Posterior vena cava (tissue), 2 donors: ENCODE results near the gene SH2D3A. TPM values are rescaled to one million over a fixed set of nuclear protein-coding genes. Genes with fewer than 3 reads are reported as not detected.
"Not testable (repeated sequence)": the region's sequence is repeated elsewhere in the genome, so short reads cannot be mapped to it uniquely, and the experiment has no call there.

ENCODE experiments used
- DNase-seq: peaks from one replicate; pipeline ENCODE4 v3.0.0-alpha.2; 2020; ENCODE audit warnings: low spot score
- intact Hi-C, 2 donors: fragments of 100-400 bp; cut with DNase I; formaldehyde crosslinking; loops; one replicate each; pipeline versions ENCODE4 v1.14.1 to v1.14.2; 2022 to 2023
- long read RNA-seq, 2 donors: library from polyadenylated mRNA; unstranded; transcript quantifications; one replicate each; pipeline ENCODE4 v2.0.0, GENCODE V29; 2020 to 2021
- total RNA-seq, 2 donors: library from RNA; stranded (reverse); fragmentation: NEBNext Ultra II Directional; extraction: Animal tissue kit (Norgen Biotek cat#: 25700); gene quantifications; one replicate each; pipeline ENCODE4 v1.2.1, GENCODE V29; 2021
- donor health status: DM: yes; HTN: yes; CAD: no.
- donor health status: DM: yes; HTN: yes; CAD: no.

SH2D3A gene
- total RNA-seq = under 1 TPM; 0.37 to 0.52 TPM
- long read RNA-seq, donor 1, partial matches to known transcripts = 1 of 1 reads
- long read RNA-seq, donor 1, other reads (novel, unspliced or antisense) = 0 of 1 reads
- long read RNA-seq, donor 2, partial matches to known transcripts = 0 of 1 reads
- long read RNA-seq, donor 2, other reads (novel, unspliced or antisense) = 1 of 1 reads

DNA sequence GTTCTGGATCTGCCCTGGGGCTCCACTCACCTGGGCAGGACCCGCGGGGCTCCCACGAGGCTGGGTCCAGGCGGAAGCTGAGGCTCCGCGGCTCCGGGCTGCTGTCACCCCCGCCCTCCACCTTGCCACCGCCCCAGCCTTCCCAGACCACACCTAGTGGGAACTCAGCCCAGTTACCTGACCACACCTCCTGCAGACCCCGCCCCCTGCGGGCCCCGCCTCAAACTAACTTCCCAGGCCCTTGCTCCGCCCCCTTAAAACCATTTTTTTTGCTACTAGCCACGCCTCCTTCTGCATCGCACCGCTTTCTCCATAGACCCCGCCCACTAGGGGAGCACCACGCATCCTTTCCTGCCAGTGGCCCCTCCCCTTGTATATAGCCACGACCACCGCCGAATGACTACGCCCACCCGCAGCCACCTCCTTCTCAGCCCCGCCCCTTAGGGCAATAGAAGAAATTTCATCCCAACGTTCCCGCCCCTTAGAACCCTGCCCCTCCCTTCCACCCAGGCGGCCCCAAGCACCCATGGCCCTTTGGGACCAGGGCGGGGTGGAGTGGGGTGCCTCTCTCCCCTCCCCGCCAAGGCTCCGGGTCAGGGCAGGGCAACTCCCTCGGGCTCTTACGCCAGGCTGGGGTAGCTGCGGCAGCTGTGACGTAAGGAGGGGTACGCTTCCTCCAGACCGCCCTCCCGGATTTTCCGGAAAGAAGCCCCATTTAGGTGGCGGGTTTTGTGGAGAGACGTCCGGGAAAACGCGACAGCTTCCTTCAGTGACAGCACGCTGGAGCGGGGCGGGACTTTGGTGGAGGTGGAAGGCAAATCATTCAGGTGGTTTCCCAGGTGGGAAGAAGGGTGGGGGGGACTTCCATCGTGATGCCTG lies at the start of gene SH2D3A:
Gene SH2D3A, minus strand, starts transcription at position 79 of the 879 bp plus-strand sequence. CDS start 3,687 bp downstream, outside the sequence.
- peak; percentile 87 for DNase-seq
- intact Hi-C loops = no loop called here

DNA sequence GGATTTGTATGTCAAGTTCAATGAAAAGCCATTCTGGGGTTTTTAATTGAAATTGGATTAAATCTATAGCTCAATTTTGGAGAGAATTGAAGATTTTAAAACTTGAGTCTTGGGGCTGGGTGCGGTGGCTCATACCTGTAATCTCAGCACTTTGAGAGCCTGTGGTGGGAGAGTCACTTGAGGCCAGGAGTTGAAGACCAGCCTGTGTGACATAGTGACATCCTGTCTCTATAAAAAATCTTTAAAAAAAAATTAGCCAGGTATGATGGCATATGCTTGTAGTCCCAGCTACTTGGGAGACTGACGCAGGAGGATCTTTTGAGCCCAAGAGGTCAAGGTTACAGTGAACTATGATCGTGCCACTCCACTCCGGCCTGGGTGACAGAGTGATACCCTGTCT lies 46.4 kb upstream of the SH2D3A start:
- intact Hi-C loops = no loop called here
- peak; percentile 10 for DNase-seq

DNA sequence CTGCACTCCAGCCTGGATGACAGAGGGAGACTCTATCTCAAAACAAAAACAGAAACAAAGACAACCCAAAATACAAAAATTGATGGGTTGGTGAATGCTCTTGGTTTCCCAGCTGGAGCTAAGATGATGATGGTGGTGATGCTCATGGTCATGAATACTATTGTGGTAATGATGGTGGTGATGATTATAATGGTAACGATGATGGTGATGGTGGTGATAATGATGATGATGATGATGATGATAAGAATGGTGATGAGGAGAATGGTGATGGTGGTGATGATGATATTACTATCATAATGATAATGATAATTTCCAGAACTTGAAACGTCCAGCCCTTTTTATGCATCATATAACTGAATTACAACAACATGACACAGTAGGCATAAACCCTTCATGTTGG lies 45.4 kb upstream of the SH2D3A start:
- intact Hi-C loops = no loop called here
- no peak for DNase-seq

DNA sequence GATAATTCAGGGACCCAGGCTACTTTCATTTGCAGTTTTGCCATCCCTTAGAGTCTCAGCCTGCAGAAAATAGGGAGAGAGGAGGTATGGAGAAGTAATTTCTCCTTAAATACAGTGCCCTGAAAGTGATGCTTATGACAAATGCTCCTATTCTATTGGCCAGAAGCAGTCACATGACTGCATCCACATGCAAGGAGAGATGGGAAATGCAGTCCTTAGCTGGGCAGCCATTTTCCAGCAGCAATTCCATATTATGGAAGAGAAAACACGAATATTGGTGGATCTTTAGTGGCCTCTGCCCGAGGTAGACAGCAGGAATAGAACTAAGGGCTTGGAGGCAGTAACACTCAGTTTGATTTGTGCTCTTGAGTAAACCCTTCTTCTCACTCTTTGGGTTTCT lies 44.7 kb upstream of the SH2D3A start:
- intact Hi-C loops = no loop called here
- no peak for DNase-seq

DNA sequence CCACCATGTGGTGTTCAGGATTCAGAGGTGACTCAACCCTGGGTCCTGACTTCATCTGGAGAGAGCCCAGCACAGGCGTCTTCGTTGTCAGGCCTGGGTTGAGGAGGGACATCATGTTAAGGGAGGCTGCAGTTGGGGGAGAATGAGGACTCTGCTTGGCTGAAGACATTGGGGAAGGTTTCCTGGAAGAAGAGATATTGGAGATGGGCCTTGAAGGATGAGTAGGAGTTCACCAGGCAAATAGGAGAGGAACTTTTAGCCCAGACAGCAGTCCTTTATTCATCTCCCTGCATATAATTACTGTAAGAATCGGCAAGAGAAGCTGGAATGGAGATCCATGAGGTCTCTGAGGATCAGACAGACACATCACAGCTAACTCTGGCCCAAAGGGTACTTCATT lies 44.1 kb upstream of the SH2D3A start:
- intact Hi-C loops = no loop called here
- DNase-seq = no peak

DNA sequence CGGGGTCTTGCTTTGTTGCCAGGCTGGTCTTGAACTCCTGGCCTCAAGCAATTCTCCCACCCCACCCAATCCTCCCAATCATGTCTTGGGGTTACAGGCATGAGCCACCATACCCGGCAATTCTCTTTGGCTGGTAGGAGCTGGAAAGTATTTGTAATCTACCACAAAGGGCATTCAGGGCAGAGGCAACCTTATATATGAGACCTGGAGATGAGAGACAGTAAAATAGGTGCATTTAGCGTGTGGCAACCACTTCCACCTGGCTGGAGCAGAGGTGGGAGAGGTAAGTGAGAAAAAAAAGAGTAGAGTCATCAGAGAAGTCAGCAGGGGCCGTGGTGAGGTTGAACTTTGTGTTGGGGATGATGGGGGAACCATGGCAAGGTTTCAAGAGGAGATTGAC lies 42.0 kb upstream of the SH2D3A start:
- no peak for DNase-seq
- intact Hi-C loops = no loop called here

DNA sequence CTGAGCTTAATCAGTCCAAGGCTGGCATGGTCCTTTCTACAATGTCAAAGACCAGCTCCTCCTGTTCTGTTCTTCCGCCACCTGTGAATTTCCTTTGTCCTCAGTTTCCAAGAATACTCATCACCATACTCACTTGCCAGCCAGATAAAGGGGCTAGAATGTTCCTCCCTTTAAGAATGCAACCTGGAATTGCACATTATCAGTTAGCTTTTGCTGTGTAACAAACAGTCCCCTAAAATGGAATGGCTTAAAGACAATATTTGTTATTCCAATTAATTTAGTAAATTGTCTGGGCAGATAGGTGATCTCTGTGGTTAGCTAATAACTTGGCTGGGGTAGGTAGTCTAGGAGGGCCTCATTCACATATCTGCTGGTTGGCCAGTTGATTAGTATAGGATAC lies 41.3 kb upstream of the SH2D3A start:
- intact Hi-C loops = no loop called here

DNA sequence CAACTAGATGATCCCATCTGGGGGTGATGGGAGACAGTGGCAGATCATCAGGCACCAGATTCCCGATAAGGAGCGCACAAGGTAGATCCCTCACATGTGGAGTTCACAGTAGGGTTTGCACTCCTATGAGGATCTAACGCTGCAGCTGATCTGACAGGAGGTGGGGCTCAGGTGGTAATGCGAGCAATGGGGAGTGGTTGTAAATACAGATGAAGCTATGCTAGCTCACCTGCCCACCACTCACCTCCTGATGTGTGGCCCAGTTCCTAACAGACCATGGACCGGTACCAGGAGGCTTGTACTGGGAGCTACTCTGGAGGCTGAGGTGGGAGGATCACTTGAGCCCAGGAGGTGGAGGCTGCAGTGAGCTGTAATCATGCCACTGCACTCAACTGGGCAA lies 40.1 kb upstream of the SH2D3A start:
- DNase-seq = no peak
- intact Hi-C loops = no loop called here

More for the DNA sequence above, 41.3 kb upstream of the SH2D3A start:
- no peak for DNase-seq

DNA sequence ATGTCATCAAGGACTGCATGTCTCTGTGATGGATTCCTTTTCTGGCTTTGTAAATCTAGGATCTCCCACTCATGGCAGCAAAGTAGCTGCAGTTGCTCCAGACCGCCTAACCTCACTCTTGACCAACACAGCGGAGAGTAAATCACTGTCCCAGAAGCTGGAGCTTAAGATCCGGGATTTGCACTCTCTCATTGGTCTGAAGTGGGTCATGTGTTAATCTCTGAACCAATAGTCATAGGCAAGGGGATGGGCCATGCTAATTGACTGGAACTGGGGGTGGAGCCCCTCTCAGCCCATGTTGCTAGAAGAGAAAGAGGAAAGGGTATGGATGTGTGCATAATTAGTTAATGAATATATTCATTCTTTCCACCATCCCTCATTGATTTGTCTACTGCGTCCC lies 39.3 kb upstream of the SH2D3A start:
- no peak for DNase-seq
- intact Hi-C loops = no loop called here

DNA sequence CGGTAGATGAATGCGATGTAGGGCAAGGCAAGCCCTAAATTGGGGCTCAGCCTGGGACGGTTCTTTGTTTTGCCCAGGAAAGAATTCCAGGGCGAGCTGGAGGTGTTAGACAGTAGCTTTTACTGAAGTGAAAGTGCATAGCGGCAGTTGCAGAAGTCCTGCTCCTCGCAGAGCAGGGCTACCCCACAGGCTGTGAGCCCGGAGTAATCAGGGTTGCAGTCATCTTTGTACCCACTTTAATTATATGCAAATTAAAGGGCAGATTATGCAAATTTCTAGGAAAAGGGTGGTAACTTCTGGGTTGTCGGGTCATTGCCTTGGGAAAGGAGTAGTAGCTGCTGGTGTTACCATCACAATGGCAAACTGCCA lies 35.8 kb upstream of the SH2D3A start:
- intact Hi-C loops = no loop called here
- DNase-seq = no peak

DNA sequence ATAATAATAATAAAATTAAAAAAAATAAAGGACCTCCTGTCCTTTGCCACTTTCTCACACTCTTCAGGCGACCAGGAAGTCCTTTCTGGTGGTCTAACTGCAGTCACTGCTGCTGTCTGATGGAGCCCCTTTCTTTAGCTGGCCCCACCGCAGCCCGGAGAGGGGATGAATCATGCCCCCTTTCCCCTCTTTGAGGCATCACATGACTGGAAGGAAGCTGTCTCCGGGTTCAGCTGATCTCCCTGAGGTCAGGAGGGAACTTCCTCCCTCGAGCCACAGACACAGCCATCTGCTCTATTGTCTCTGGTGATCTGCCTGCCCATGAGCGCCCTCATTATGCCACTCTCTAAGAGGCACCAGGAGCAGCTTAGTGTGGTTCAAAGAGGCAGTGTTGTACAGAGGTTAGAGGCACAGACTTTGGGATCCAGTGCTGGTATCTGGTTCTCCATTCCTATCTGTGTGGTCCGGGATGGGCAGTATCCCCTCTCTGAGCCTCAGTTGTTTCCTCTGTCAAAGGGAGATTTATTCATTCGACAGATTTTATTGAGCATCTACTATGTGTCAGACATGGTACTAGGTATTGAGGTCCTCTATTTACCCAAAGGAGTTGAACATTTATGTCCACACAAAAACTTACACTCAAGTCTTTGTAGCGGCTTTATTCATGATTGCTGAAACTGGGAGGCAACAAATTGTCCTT lies 35.3 kb upstream of the SH2D3A start:
- DNase-seq = peak; percentile 82
- intact Hi-C loops = no loop called here

DNA sequence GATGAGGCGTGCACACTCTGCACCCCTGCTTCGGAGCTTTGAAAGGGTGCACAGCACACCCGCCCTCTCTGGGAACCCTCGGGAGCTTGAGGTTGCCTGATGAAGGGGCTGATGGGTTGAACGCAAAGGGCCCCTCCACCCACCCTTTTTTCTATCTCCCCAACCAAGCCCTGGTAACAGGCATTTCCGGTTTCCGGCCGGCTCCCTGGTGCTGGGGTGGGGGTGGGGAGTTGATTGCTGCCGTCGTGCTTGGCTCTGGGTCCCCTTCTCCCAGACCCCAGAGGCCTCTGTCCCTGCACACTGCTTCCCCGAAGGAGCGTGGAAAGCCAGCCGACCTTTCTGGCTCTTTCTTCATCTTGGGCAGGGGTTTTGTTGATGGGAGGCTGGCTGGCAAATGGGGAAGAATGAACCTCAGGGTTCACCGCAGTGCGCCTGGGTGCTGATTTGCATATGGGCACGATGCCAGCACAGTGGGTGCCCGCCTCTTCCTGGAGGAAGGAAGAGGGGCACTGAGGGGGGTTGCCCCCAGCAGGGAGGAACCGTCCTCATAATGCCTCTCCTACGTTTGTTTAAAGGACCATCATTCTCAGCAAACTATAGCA lies 34.4 kb upstream of the SH2D3A start:
- intact Hi-C loops = no loop called here
- DNase-seq = peak; percentile 94

DNA sequence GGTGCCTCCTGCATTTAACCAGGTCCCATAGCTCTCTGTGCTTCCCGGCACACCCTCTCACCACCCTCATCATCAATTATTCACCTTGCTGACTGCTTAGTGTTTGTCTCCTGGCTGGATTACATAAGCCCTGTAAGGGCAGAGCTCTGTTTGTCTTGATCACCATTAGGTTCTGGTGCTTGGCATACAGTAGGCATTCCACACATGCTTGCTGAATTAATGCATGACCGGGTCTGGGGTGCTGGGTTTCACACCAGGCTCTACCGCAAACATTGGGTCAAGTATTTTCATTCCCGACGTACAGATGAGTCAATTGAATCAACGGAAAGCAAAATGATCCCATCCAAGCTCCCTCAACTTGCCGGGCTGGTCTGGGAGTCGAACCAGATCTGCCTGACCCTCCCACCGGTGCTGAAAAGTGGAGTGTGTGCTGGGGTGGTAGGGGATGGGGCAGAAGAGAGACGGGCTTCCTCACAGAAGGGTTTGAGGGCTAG lies 33.8 kb upstream of the SH2D3A start:
- DNase-seq = no peak
- intact Hi-C loops = no loop called here

DNA sequence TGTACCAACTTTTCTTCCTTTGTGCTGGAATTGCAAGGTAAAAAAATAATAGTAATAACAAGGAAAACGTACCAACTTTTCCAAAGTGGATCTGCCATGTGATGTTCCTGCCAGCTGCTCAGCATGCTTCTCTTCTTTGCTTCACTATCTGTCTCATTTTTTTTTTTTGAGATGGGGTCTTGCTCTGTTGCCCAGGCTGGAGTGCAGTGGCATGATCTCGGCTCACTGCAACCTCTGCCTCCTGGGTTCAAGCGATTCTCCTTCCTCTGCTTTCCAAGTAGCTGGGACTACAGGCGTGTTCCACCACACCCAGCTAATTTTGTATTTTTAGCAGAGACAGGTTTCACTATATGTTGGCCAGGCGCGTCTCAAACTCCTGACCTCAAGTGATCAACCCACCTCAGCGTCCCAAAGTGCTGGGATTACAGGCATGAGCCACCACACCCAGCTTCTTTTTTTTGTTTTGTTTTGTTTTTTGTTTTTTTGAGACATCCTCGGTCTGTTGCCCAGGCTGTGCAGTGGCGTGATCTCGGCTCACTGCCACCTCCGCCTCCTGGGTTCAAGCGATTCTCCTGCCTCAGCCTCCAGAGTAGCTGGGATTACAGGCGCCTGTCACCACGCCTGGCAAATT lies 33.0 kb upstream of the SH2D3A start:
- intact Hi-C loops, DNase-seq: not testable (repeated sequence)

DNA sequence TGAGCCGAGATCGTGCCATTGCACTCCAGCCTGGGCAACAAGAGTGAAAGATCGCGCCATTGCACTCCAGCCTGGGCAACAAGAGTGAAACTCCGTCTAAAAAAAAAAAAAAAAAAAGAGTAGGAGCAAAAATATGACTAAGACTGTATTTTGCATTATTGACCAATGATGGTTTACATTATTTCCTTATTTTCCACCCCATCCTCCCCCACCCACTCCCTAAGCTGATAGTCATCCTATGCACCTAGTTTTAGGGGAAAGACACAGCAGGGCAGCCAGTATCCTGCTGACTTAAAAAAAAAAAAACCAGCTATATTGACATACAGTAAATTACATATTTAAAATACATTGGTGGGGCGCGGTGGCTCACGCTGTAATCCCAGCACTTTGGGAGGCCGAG lies 30.4 kb upstream of the SH2D3A start:
- intact Hi-C loops = no loop called here
- DNase-seq = no peak

DNA sequence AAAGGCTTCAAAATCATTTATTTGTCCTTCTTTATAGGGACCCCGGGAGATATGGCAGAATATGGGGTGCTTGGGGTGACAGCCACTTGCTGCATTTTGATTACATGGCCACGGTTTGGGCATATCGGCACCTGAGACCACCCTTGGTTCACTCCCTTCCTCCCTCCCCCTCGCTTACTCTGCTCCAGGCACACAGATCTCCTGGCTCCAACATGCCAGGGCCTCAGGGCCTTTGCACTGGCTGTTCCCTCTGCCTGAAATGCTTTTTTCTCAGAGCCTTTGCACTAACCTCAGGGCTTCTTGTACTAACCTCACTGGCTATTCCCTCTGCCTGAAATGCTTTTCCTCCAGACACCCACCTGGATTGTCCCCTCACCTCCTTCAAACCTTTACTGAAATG lies 29.0 kb upstream of the SH2D3A start:
- intact Hi-C loops = no loop called here

DNA sequence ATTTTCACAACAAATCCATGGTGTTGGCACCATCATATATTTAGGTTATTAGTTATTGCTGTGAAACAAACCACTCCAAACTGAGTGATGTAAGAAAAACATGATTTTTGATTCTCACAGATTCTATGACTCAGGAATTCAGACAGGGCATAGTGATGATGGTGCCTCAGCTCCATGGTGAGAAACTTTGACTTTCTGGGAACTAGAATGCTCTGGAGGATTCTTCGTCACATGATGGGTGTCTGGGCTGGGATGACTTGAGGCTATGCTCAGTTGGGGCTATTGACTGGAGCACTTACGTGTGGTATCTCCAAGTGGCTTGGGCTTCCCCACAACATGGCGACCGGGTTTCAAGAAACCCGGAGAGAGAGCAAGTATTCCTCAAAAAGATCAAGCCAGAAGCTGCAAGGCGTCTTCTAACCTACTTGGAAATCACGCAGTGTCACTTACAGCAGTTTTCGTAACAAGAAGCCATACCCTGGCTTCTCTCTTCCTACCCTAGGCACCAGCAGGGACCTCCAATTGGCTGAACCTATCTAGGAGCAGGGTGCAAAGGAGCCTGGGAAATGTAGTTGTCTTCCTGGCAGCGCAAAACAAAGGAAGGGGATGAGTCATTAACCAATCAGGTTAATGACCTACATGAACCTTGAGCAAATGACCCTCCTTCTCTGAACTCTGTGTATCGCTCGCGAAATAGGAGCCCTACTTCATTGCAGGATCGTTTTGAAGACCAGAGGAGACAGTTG lies 27.6 kb upstream of the SH2D3A start:
- no peak for DNase-seq
- intact Hi-C loops = no loop called here

More for the DNA sequence above, 29.0 kb upstream of the SH2D3A start:
- no peak for DNase-seq

DNA sequence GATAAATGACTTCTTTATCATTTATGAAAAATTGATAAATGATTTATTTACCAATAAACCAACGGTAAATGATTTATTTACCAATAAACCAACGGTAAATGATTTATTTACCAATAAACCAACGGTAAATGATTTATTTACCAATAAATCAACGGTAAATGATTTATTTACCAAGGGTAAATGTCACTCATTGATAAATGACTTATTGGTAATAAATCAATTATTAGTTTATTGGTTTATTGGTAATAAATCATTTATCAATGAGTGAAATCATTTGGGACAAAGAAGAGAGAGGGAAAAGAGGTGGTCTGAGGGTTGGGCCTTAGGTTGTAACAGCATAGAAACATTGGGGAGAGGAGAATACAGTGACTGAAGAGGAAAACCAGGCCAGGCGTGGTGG lies 26.7 kb upstream of the SH2D3A start:
- intact Hi-C loops = no loop called here
- DNase-seq = no peak

DNA sequence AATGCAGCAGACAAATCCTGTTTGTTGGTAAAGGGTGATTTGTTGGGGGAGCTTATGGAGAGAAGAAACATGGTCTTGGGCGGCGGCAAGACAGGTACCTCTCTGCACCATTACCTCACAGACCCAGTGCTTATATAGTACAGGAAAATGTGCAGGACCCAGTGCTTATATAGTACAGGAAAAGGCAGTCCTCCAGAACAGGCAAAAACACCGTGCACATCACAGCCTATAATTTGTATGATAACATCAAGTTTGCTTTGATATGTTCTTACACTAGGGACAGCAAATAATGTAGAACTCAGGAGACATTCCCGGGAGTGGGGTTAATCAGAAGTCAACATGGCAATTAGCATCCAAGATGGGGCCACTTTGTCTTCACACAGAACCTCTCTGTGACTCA lies 26.2 kb upstream of the SH2D3A start:
- intact Hi-C loops = no loop called here
- no peak for DNase-seq
